GM19238 (cell line): ENCODE data around the gene SCUBE1.

ENCODE experiments used
- DNase-seq: peaks from one replicate; pipeline ENCODE4 v3.0.0; 2011; ENCODE audit warnings: low spot score; ENCODE audit not compliant: insufficient read length

The SCUBE1 gene

GRCh38 chr22:43239193-43239780, 103.9 kb downstream of the SCUBE1 start:
- DNase-seq: no peak

- DNase-seq: no peak
Measured at GRCh38 chr22:43238526-43239006, 104.6 kb downstream of the SCUBE1 start.

- DNase-seq: no peak
Measured at GRCh38 chr22:43237280-43237679, 105.9 kb downstream of the SCUBE1 start.

- no peak for DNase-seq
Measured at GRCh38 chr22:43236411-43237166, 106.6 kb downstream of the SCUBE1 start.

- no peak for DNase-seq
Measured at GRCh38 chr22:43235445-43236409, 107.4 kb downstream of the SCUBE1 start.

- DNase-seq: no peak
Measured at GRCh38 chr22:43234264-43234988, 108.7 kb downstream of the SCUBE1 start.

- DNase-seq: no peak
Measured at GRCh38 chr22:43233529-43233928, 109.6 kb downstream of the SCUBE1 start.

- no peak for DNase-seq
Measured at GRCh38 chr22:43232445-43232844, 110.7 kb downstream of the SCUBE1 start.

- DNase-seq: no peak
Measured at GRCh38 chr22:43231724-43232034, 111.5 kb downstream of the SCUBE1 start.

- peak; percentile 89 for DNase-seq
Measured at GRCh38 chr22:43230971-43231723, 112.0 kb downstream of the SCUBE1 start.

- no peak for DNase-seq
Measured at GRCh38 chr22:43230571-43230970, 112.6 kb downstream of the SCUBE1 start.

- DNase-seq: no peak
Measured at GRCh38 chr22:43228863-43229262, 114.3 kb downstream of the SCUBE1 start.

GRCh38 chr22:43228330-43228729, 114.8 kb downstream of the SCUBE1 start:
- no peak for DNase-seq

GRCh38 chr22:43227239-43227630, 115.9 kb downstream of the SCUBE1 start:
- no peak for DNase-seq

- DNase-seq: no peak
Measured at GRCh38 chr22:43226377-43227238, 116.6 kb downstream of the SCUBE1 start.

- no peak for DNase-seq
Measured at GRCh38 chr22:43225609-43226008, 117.6 kb downstream of the SCUBE1 start.

GRCh38 chr22:43222987-43223386, 120.2 kb downstream of the SCUBE1 start:
- no peak for DNase-seq

- DNase-seq: no peak
Measured at GRCh38 chr22:43222262-43222661, 120.9 kb downstream of the SCUBE1 start.

- DNase-seq: no peak
Measured at GRCh38 chr22:43220625-43221380, 122.4 kb downstream of the SCUBE1 start.
